ENCODE data around the gene SEPTIN7.

- TF ChIP-seq, protein P1, sequence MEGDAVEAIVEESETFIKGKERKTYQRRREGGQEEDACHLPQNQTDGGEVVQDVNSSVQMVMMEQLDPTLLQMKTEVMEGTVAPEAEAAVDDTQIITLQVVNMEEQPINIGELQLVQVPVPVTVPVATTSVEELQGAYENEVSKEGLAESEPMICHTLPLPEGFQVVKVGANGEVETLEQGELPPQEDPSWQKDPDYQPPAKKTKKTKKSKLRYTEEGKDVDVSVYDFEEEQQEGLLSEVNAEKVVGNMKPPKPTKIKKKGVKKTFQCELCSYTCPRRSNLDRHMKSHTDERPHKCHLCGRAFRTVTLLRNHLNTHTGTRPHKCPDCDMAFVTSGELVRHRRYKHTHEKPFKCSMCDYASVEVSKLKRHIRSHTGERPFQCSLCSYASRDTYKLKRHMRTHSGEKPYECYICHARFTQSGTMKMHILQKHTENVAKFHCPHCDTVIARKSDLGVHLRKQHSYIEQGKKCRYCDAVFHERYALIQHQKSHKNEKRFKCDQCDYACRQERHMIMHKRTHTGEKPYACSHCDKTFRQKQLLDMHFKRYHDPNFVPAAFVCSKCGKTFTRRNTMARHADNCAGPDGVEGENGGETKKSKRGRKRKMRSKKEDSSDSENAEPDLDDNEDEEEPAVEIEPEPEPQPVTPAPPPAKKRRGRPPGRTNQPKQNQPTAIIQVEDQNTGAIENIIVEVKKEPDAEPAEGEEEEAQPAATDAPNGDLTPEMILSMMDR (IDR thresholded peaks at IDR 0.05), result peak in 1 of 7 experiments; percentile 2
- TF ChIP-seq POLR2A (IDR thresholded peaks at IDR 0.05), result no peak
These were observed 1.2 kb downstream of the SEPTIN7 start for GRCh38 chr7:35802102-35802466.

Data from body of pancreas (tissue), 4 donors.